H1 (cell line): ENCODE results near the gene SLC25A21. TPM values are rescaled to one million over a fixed set of nuclear protein-coding genes. Genes with fewer than 3 reads are reported as not detected.

Experiments
- CTCF ChIA-PET: fragments of 300-600 bp; sonication (Branson Sonifier 250); formaldehyde crosslinking; loops from one replicate; lab custom pipeline; 2021; ENCODE audit not compliant: partially characterized antibody; lab: Charles Lee
- POLR2A ChIA-PET: fragments of 300-600 bp; sonication (Branson Sonifier 250); formaldehyde crosslinking; loops from one replicate; lab custom pipeline; 2021; ENCODE audit warnings: inconsistent platforms; ENCODE audit not compliant: partially characterized antibody; lab: Charles Lee
- DNase-seq, 2 experiments: peaks; one replicate each; pipeline versions ENCODE4 v3.0.0 to v3.0.0-alpha.2; 2010 to 2022; ENCODE audit warnings: low spot score in 2 of 2, low read depth in 1 of 2, mixed read lengths in 1 of 2
- FAIRE-seq: peaks from 2 replicates; lab custom pipeline; 2011; peaks lifted over from hg19 to GRCh38; lab: Jason Lieb, UNC
- H2AFZ ChIP-seq: 2 replicates; pipeline ENCODE4 v1.8.1; 2012; ENCODE audit warnings: low read length, inconsistent platforms
- H2AK5ac ChIP-seq: 2 replicates; pipeline ENCODE4 v1.6.1; 2013; ENCODE audit warnings: low read depth, low read length
- H2BK120ac ChIP-seq: replicated peaks from 2 replicates; pipeline ENCODE3; 2013; ENCODE audit warnings: low read depth, low read length, inconsistent platforms
- H2BK12ac ChIP-seq: 2 replicates; pipeline ENCODE4 v1.6.1; 2013; ENCODE audit warnings: low read depth, low read length
- H2BK15ac ChIP-seq: 2 replicates; pipeline ENCODE4 v1.6.1; 2013; ENCODE audit warnings: low read length
- H2BK20ac ChIP-seq: 2 replicates; pipeline ENCODE4 v1.6.1; 2013; ENCODE audit warnings: low read length
- H2BK5ac ChIP-seq: 2 replicates; pipeline ENCODE4 v1.6.1; 2013; ENCODE audit warnings: low read depth, low read length
- H3K14ac ChIP-seq: 2 replicates; pipeline ENCODE4 v1.6.1; 2013; ENCODE audit warnings: inconsistent platforms; ENCODE audit not compliant: insufficient read length
- H3K18ac ChIP-seq: 2 replicates; pipeline ENCODE4 v1.6.1; 2013; ENCODE audit warnings: low read length; ENCODE audit errors: extremely low read depth
- H3K23ac ChIP-seq: 2 replicates; pipeline ENCODE4 v1.6.1; 2013; ENCODE audit warnings: inconsistent platforms; ENCODE audit not compliant: insufficient read length
- H3K23me2 ChIP-seq: 2 replicates; pipeline ENCODE4 v1.6.1; 2013; ENCODE audit warnings: low read depth, low read length
- H3K27ac ChIP-seq: 2 replicates; pipeline ENCODE4 v1.6.1; 2011; ENCODE audit warnings: low read depth, low read length, inconsistent platforms
- H3K27me3 ChIP-seq, 4 experiments: replicated peaks in 1 of 4; 1 replicate in 1 of 4; 2 replicates in 3 of 4; pipeline versions ENCODE4 v1.6.1 to v1.8.1; 2011 to 2013; ENCODE audit warnings: low read length in 3 of 4, mild to moderate bottlenecking in 3 of 4, inconsistent platforms in 2 of 4, mixed read lengths in 2 of 4, moderate library complexity in 1 of 4; ENCODE audit not compliant: control insufficient read depth in 3 of 4, insufficient read depth in 3 of 4; ENCODE audit errors: extremely low read depth in 1 of 4
- H3K36me3 ChIP-seq, 4 experiments: 2 replicates each; pipeline versions ENCODE4 v1.6.1 to v1.8.1; 2011 to 2013; ENCODE audit warnings: mild to moderate bottlenecking in 4 of 4, low read length in 3 of 4, moderate library complexity in 2 of 4, control low read depth in 1 of 4, inconsistent platforms in 1 of 4; ENCODE audit not compliant: insufficient read depth in 4 of 4, control insufficient read depth in 2 of 4
- H3K4ac ChIP-seq: replicated peaks from 2 replicates; pipeline ENCODE3; 2013; ENCODE audit warnings: low read length, low read depth, mixed read lengths, inconsistent platforms; ENCODE audit not compliant: insufficient read length
- H3K4me1 ChIP-seq, 4 experiments: replicated peaks in 1 of 4; 1 replicate in 1 of 4; 2 replicates in 3 of 4; pipeline versions ENCODE4 v1.6.1 to v1.8.1; 2011 to 2013; ENCODE audit warnings: low read length in 3 of 4, inconsistent platforms in 2 of 4, mixed read lengths in 1 of 4; ENCODE audit not compliant: insufficient read depth in 4 of 4, control insufficient read depth in 3 of 4
- H3K4me2 ChIP-seq, 2 experiments: 2 replicates each; pipeline versions ENCODE4 v1.6.1 to v1.8.1; 2011 to 2013; ENCODE audit warnings: low read depth in 2 of 2, low read length in 2 of 2, control low read depth in 1 of 2, inconsistent platforms in 1 of 2, mild to moderate bottlenecking in 1 of 2; ENCODE audit not compliant: insufficient read depth in 1 of 2
- H3K4me3 ChIP-seq, 4 experiments: fragments of 200-600, 300-600 bp in 1 of 4; sonication (generic), shearing (Covaris generic), sonication (Bioruptor Twin) in 1 of 4; 2 replicates each; pipeline versions ENCODE4 v1.5.1 to v1.8.1; 2011 to 2016; ENCODE audit warnings: low read length in 4 of 4, low read depth in 3 of 4, control low read depth in 2 of 4, inconsistent platforms in 2 of 4, mild to moderate bottlenecking in 2 of 4, mixed read lengths in 1 of 4, moderate library complexity in 1 of 4; ENCODE audit not compliant: insufficient read depth in 2 of 4; ENCODE audit errors: extremely low read depth in 1 of 4
- H3K56ac ChIP-seq: replicated peaks from 2 replicates; pipeline ENCODE3; 2013; ENCODE audit warnings: low read depth, mild to moderate bottlenecking, mixed read lengths, low read length, inconsistent platforms; ENCODE audit not compliant: insufficient read length
- H3K79me1 ChIP-seq: 2 replicates; pipeline ENCODE4 v1.6.1; 2013; ENCODE audit warnings: low read depth, low read length, control low read depth
- H3K79me2 ChIP-seq, 2 experiments: 2 replicates each; pipeline versions ENCODE4 v1.6.1 to v1.8.1; 2012 to 2013; ENCODE audit warnings: low read length in 2 of 2, mild to moderate bottlenecking in 2 of 2, inconsistent platforms in 1 of 2; ENCODE audit not compliant: insufficient read depth in 2 of 2, control insufficient read depth in 1 of 2
- H3K9ac ChIP-seq, 4 experiments: replicated peaks in 1 of 4; 1 replicate in 1 of 4; 2 replicates in 3 of 4; pipeline versions ENCODE4 v1.6.1 to v1.8.1; 2011 to 2013; ENCODE audit warnings: low read depth in 3 of 4, low read length in 3 of 4, control low read depth in 2 of 4, mild to moderate bottlenecking in 2 of 4, moderate library complexity in 2 of 4, inconsistent platforms in 1 of 4; ENCODE audit errors: extremely low read depth in 1 of 4
- H3K9me3 ChIP-seq, 2 experiments: 2 replicates each; pipeline versions ENCODE4 v1.6.1 to v1.8.1; 2012 to 2013; ENCODE audit warnings: mild to moderate bottlenecking in 2 of 2, moderate library complexity in 2 of 2, control low read depth in 1 of 2, inconsistent platforms in 1 of 2, low read depth in 1 of 2, low read length in 1 of 2, mixed read lengths in 1 of 2; ENCODE audit not compliant: insufficient read depth in 2 of 2
- H4K20me1 ChIP-seq, 2 experiments: replicated peaks in 1 of 2; 2 replicates each; pipeline versions ENCODE3 to v1.8.1; 2011 to 2013; ENCODE audit warnings: inconsistent platforms in 2 of 2, low read length in 2 of 2, mild to moderate bottlenecking in 1 of 2; ENCODE audit not compliant: insufficient read depth in 2 of 2, control insufficient read depth in 1 of 2
- H4K5ac ChIP-seq: 2 replicates; pipeline ENCODE4 v1.6.1; 2013; ENCODE audit warnings: low read length, low read depth, mixed read lengths, inconsistent platforms; ENCODE audit not compliant: insufficient read length
- H4K8ac ChIP-seq: 2 replicates; pipeline ENCODE4 v1.8.0; 2013; ENCODE audit warnings: mild to moderate bottlenecking, moderate library complexity, low read length, inconsistent platforms; ENCODE audit not compliant: insufficient read depth; ENCODE audit errors: extremely low read depth
- H4K91ac ChIP-seq: replicated peaks from 2 replicates; pipeline ENCODE3; 2013; ENCODE audit warnings: low read length, mixed read lengths, inconsistent platforms; ENCODE audit not compliant: insufficient read length
- CHD1 ChIP-seq: IDR thresholded peaks from 2 replicates; pipeline ENCODE4 v1.6.1; 2012; ENCODE audit warnings: low read depth, low read length, improper control_type of control experiment
- EGR1 ChIP-seq: IDR thresholded peaks from 2 replicates; pipeline ENCODE4 v1.6.1; 2011; ENCODE audit warnings: low read depth, low read length, borderline replicate concordance
- EZH2 ChIP-seq: fragments of 200-600 bp; sonication (generic); IDR thresholded peaks from 2 replicates; pipeline ENCODE4 v1.7.1; 2012; ENCODE audit warnings: low read depth, mild to moderate bottlenecking, moderate library complexity, low read length, inconsistent platforms; ENCODE audit not compliant: severe bottlenecking
- SP1 ChIP-seq: IDR thresholded peaks from 2 replicates; pipeline ENCODE4 v1.6.1; 2011; ENCODE audit warnings: low read depth, low read length
- TCF12 ChIP-seq: IDR thresholded peaks from 2 replicates; pipeline ENCODE4 v1.6.1; 2011; ENCODE audit warnings: low read depth, mild to moderate bottlenecking, low read length
- polyA plus RNA-seq, 7 experiments: library from polyadenylated mRNA; depleted of rRNA in 3 of 7; stranded (reverse) in 5 of 7; unstranded in 2 of 7; fragments of >200 nt in 5 of 7; fragments of 200-250 nt in 2 of 7; gene quantifications; 1 replicate in 5 of 7; 2 replicates in 1 of 7; 4 replicates in 1 of 7; pipeline versions ENCODE4 v1.2.1 to v1.2.3, GENCODE V29; 2011 to 2013; ENCODE audit warnings: missing spikeins in 2 of 7, mixed read lengths in 2 of 7
- total RNA-seq: library from RNA; stranded (reverse); fragmentation: NEBNext Ultra II Directional; extraction: Animal tissue kit (Norgen Biotek cat#: 25700); gene quantifications from 2 replicates; pipeline ENCODE4 v1.2.1, GENCODE V29; 2021

The SLC25A21 gene
- total and polyA plus RNA-seq, 2 of the 8 experiments (the other 6 are each of a cell fraction or from before 2014, with no cell fraction given), result 6.9 to 15.7 TPM

- H3K18ac ChIP-seq, result no peak overlapping the region
- no peaks in the 10 kb centered on the region for H3K79me2 ChIP-seq
- no peak overlapping the region for H4K91ac ChIP-seq
- H4K5ac ChIP-seq, result no peak overlapping the region
- H2AFZ ChIP-seq, result no peak overlapping the region
- TF ChIP-seq SP1 (no peak), EGR1 (no peak), EZH2 (no peak), CHD1 (no peak), TCF12 (no peak)
- TF ChIP-seq, all 59 proteins: peak for 0
- H3K14ac ChIP-seq, result no peak overlapping the region
- no peak overlapping the region for H2BK15ac ChIP-seq
- H3K4me1 ChIP-seq, result peaks cover 0 to 7% (median 5%) of the 10 kb centered on the region in 4 experiments; a peak in 4 of 7 replicates
- no peaks in the 10 kb centered on the region for H3K36me3 ChIP-seq
- H2BK120ac ChIP-seq, result no peak overlapping the region
- POLR2A ChIA-PET, result no interaction called here
- DNase-seq (no peak), FAIRE-seq (no peak)
- no peak overlapping the region for H2BK12ac ChIP-seq
- H3K27ac ChIP-seq, result no peak overlapping the region
- no peaks in the 10 kb centered on the region for H3K23me2 ChIP-seq
- H3K23ac ChIP-seq, result no peak overlapping the region
- no peak overlapping the region for H2BK20ac ChIP-seq
- CTCF ChIA-PET, result interaction anchor here (1.1 to 4.5 kb wide), 3 partner anchors 14 to 130 kb away, joined by 3 to 14 read pairs (median 4); no protein-coding TSS in a partner anchor
- no peak overlapping the region for H3K4me3 ChIP-seq
- H3K9ac ChIP-seq, result no peak overlapping the region
- H4K8ac ChIP-seq, result no peak overlapping the region
- no peaks in the 10 kb centered on the region; the same call in 1 of the 2 replicates for H3K79me1 ChIP-seq
- H3K56ac ChIP-seq, result no peak overlapping the region
- no peak overlapping the region for H3K4me2 ChIP-seq
- no peak overlapping the region for H3K4ac ChIP-seq
- no peaks in the 10 kb centered on the region for H3K27me3 ChIP-seq
- H2AK5ac ChIP-seq, result no peak overlapping the region
- no peaks in the 10 kb centered on the region for H3K9me3 ChIP-seq
- peaks cover 0 to 1% of the 10 kb centered on the region in 2 experiments for H4K20me1 ChIP-seq
- H2BK5ac ChIP-seq, result no peak overlapping the region
Measured at GRCh38 chr14:36860831-36861230, 311.6 kb downstream of the SLC25A21 start.
